Umbilical cord (tissue), 2 donors: ENCODE measurements around the gene MVD. TPM values are rescaled to one million over a fixed set of nuclear protein-coding genes. Genes with fewer than 3 reads are reported as not detected.

Source experiments
- DNase-seq: peaks from one replicate; pipeline ENCODE4 v3.0.0-alpha.2; 2015; ENCODE audit warnings: low spot score
- total RNA-seq: library from RNA; depleted of rRNA; stranded (reverse); fragments of >200 nt; gene quantifications from one replicate; pipeline ENCODE4 v1.2.3, GENCODE V29; 2014; ENCODE audit warnings: low replicate concordance; ENCODE audit not compliant: insufficient read depth

Gene MVD
- total RNA-seq, 1 donor from 2014 or later: 21.4 TPM

DNA sequence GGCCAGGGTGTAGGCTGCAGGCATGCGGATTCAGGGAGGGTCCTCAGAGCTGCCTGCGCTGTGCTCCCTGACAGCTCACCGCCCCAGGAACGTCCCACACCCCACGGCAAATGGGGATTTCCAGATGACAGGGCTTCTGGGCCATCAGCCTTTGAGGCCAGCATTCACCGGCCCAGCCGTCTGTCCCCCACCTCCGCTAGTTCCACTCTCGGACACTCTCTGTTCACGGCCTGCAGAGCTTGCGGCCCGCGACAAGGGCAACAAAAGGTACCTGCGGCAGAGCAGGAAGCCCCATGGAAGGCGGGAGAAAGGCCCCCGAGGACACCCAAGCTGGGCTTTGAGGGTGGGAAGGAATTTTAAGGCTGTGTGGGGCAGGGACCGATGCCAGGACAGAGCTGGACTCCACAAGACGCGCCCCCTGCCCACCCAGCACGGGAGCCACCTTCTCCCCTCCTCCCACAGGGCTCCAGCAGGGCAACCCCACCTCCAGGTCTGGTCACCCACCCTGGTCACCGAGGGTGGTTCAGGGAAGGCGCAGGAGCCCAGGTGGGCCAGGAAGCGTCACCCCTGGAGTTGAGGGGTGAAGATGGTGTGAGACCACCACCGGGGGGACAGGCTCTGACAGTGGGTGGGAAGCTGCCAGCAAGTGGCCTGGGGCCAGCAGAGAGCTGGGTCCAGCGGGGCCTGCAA, 6.5 kb downstream of the MVD start:
- no peak for DNase-seq

DNA sequence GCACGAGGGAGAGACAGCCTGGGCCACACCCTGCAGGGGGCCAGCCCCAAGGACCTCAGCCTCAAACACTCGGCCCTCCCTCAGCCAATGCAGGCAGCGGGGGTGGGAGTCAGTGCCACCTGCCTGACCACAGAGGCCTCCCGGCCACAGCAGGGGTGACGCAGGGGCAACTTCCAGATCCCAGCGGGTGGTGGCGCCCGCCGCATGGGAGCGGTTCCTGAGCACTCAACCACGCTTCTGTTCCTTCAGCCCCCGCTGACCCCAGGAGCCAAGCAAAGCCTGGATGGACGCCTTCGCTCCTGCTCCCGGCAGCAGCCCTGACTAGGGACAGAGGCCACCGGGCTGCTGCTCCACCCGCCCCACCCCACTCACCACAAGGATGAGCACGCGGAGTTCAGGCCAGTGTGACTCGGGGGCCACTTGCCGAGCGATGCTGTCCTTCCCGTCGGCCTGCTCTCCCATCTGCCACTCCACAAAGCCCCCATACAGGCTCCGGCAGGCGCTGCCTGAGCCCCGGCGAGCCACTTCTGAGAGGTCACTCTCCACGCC, 7.1 kb downstream of the MVD start:
- DNase-seq: no peak

DNA sequence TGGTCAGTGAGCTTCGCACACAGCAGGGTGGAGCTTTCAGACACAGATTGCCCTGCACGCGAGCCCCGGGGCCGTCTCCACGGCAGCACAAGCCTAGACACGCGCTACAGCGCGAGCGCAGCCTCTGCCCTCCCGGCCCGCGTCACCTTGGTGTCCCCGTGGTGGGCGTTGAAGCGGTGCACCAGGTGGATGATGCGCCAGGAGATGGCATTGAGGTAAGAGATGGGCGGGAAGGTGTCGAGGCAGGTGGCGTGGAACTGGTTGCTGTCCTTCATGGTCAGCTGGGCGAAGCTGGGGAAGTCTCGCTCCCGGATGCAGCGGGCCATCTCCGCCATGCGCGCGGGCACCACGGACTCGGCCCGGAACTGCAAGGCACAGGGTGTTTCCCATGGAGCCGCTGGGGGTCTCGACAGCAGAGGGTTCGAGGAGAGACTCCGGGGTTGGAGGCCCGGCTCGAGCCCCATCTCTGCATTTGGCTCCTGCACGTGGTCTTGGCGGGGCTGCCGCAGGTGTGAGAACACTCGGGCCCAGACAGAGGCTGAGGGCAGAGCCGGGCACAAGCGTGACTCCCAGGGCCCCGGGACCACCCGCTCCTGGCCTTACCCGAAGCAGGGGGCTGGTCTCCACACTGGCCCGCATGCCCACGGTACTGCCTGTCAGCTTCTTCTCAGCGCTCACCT, 7.7 kb downstream of the MVD start:
- no peak for DNase-seq

DNA sequence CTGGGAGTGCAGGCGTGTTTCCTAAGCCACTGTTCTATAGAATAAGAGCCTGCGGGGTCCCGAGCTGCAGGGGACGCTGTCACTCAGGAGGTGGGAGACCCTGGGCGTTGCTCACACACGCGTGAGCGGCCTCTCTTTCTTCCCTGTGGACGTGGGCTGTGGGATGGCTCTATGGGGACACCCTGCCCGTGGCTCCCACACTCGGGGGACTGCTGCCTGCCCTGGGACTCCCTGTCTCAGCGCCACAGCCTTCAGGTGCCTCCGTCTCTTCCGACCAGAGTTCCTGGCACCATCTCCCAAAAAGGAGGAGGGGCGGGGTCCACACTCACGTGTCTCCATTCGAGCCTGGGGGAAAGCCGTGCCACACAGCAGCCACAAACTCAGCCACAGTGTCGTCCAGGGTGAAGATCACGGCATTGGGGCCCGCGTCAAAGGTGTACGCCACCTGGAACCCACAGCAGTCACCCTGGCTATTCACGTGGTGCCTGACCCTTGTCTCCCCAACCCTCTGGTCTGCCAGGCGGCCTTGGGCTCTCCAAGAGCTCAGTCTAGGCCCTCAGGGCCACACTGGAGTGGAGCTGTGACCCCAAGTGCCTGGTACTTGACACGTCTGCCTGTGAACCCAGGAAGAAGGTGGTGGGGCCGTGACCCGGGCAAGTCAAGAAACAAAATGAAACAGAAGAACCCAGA, 8.4 kb downstream of the MVD start:
- DNase-seq: no peak

DNA sequence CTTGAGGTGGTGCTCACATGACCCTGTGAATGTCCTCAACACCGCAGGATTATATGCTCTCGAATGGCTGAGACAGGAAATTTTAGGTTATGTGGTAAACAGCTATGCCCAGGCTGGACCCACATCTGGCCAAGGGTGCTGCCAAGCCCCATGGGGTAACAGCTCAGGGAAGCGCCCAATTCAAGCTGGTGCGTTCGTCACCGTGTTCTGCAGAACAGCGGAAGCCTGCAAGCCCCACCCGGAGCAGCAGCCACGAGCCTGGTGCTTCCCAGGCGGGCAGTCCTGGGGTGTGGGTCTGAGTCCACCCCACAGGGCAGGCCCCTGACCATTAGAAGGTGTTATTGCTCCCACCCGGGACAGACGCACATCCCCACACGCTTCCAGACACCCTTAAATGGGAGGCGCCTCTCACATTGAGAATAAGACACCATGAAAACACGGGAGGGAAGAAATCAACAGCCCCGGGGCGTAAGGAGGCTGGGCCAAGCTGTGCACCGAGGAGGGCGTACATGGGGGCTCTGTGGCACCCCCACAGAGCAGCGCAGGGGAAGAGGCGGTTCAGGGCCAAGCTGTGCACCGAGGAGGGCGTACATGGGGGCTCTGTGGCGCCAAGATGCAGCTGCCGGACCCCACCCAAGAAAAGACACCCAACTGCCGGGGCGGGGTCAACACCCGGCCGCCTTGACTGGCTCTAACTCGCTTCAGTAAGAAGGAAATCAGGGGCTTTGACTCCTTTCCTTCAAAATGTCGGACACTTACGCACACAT, 9.1 kb downstream of the MVD start:
- DNase-seq: no peak

DNA sequence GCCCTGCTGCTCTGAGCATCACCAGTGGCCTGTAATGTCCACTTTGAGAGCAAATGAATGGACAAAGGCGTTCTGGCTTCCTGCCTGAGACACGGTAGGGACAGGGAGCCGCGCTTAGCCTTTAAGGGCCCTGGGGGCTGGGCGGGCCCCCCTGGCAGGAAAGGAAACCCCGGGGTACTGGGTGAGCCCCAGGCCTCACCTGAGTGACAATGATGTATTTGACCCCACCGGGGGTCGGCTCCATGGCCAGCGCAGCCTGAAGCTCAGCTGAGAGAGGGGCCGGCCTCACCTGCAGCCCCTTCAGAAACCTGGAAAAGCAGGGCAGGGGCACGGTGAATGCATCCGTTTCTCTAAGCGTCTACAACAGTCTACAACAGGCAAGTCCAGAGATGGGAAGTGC, 9.8 kb downstream of the MVD start:
- DNase-seq: no peak

DNA sequence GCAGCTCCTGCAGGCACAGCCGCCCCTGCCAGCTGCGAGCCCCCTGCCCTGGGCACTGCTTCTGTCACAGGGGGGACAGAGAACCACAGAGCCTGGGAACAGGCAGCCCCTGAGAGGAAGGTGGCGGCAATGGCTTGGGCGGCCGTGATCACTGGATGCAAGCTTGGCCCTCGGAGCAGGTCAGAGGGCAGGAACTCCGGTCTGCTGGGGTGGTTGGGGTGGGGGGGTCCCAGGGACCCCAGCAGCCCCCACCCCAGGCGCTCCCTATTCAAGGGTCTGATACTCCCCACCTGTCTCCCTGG, 10.2 kb downstream of the MVD start:
- DNase-seq: no peak

DNA sequence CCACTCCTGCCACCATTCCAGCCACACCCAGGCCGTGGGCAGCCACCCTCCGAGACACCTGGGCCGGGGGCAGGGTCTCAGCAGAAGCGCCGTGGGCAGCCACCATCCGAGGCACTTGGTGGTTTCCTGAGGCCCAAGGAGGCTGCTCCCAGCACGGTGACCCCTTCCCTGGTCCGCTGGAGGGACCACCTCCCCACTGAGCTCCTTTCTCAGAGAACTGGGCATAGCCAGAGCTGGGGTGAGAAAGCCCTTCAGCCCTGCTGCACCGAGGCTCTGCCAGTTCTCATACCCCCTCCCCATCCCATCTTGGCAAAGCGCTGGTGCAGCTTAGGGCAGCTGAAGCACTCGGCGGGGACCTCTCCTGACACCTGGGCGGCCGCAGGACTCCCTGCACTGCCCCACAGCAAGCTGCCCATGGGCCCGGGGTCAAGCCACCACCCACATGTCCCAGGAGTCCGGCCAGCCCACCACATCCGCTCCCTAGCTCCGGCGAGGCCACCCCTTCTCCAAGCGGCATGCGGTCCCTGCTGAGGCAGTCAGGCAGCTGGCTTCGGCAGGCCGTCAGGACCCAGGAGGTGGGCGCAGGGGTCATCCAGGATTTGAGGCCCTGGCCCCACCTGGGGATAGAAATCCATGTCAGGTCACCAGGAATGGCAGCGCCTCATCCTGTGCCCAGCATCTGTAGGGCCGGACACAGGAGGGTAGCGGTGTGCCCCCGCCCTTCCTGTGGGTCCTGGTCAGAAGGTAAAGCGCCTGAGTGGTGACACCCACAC, 10.7 kb downstream of the MVD start:
- no peak for DNase-seq

DNA sequence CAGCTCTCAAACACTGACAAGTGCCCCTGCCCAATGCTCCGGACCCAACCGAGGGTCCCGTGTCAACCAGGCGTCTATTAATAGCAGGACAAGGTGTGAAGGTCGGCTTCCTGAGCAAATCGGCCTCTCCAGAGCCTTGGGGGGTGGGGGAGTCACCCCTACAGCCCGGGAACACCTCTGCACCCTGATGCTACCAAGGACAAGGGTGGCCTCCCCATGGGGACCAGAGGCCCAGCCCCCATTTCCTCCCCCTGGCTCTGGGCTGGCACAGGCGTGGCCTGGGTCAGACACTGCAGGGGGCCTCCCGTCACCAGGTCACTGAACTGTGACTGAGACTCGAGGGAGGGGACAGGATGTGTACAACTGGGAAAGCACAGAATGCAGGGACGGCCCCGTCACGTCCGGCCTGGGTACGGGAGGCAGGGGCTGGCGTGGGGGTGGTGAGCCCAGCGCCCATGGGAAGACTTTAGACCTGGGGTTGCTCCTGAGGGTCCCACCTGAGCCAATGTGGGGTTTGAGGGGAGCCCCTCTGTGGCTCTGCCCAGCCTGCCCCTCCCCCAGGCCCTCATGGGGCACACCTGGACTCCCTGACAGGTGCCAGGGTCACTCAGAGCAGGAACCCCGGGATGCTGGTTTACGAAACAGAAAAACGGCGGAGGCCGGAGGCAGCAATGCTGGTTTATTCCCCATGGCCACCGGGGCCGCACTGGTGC, 11.5 kb downstream of the MVD start:
- no peak for DNase-seq

DNA sequence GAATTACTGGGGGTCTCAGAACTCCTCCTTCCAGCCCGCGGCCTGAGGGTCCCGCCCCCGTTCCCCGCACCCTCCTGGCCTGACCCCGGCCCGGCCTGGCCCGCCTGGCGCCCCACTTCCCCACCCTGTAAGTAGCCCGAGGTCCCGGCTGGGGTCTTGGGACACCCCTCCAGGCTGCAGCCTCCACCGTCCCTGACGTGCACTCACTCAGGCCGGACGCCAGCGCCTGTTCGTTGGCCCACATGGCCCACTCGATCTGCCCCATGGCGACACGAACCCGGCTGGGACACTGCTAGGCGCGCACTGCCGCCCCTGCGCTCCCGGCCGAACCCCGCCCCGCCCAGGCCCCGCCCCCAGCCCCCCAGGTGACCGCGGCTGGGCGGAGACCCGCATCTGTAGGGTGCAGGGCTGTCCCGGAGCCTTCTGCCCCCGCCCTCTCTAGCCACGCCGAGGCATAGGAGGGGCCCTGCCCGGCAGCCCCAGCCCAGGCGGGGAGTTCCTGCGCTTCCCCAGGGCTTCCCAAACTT, 12.1 kb downstream of the MVD start, which contains the start of gene CYBA:
CYBA (minus strand) TSS at position 305 of the 527 bp plus-strand sequence; CDS start at position 265, 40 bp downstream.
- peak; percentile 59 for DNase-seq

DNA sequence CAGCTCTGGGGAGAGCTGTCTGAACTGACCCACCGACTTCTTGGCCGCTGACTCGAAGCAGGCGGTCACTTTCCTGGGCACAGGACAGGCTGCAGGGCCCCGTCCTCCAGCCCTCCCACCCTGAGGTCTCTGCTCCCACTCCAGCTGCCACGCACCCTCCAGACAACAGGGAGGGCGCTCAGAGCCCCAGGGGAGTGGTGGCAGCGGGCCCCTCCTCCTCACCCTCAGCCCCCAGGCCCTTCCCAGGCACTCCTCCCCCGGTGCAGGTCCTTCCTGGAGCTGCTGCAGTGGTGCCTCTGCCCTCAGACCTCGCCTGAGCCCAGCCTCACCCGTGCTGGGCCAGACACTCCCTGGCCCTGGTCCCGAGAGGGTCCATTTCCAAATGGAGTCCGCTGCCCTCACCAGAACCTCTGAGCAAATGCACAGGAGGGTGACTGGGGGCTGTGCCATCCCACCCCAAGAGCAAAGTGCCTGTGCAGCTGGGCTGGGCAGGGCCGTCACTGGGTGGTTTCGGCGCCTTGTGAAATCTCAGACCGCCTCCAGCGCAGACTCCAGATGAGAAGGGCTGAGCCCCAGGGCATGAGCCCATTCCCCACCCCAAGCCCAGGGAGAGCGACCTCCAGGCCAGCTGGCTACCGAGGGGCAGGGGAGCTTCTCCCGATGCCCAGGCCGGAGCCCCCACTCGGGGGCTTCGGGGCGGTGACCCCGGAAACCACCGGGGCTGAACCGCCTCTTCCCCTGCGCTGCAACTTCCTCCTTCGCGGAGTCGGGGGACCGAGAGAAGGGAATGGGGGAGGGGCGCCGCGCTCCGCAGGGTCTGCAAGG, 12.8 kb downstream of the MVD start:
- peak; percentile 42 for DNase-seq

DNA sequence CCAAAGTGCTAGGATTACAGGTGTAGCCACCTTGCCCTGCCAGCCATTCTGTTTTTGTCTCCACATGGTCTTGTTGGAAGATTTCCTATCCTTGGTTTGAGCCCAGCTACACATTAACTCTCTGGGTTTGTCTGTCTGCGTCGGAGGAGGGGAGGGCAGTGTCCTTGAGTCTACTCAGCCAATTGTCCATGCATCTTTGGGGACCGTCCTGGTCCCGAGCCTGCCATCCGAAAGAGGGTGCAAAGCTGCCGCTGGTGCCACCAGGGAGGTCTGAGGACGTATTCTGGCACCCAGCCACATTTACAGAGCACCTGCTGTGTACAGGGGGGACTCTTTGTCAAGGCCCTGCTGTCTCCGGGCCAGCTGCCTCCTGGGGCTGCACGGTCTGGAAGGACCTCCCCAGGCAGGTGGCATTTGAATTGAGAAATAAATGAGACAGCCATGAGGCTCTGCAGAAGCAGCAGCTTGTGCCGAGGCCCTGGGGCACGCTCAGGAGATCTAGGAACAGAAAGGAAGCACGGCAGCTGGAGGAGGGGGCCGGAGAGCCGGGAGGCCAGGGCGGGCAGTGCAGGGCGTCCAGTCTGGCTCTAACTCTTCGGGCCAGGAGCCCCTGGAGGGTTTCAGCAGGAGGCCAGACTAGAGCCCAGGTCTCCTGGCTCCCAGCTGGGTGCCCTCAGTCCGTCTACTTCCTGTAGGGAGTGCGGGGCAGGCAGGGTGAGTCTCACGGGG, 13.5 kb downstream of the MVD start:
- no peak for DNase-seq

DNA sequence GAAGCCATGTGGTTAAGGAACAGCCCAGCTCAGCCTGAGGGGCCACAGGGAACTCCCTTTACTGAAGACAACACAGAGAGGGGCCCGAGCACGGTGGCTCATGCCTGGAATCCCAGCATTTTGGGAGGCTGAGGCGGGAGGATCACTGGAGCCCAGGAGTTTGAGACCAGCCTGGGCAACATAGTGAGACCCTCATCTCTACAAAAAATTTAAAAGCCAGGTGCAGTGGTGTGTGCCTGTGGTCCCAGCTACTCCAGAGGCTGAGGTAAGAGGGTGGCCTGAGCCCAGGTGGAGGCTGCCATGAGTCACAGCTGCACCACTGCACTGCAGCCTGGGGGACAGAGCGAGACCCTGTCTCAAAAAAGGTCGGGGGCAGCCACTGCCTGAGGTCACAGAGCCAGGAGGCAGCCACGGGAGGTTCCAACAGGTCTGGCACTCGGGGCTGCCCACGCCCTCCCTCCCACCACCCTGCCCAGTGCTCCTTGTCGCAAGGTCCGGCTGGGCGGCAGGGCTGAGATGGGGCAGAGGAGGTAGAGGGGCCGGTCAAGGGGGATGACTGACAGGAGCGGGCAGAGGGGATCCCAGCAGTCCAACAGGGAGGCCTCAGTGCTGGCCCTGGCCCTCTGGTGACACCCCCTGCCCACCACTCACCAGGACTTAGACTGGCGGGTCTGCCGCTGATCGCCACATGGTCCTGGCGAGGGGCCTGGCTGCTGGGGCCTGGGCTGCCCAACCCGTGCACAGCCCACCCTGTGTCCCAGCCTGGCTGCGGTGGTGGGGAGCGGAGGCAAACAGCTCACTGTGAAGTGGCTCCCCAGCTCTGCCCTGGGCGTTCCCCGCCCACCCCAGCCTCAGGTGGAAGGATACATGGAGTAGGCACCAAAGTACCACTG, 15.5 kb downstream of the MVD start:
- no peak for DNase-seq

DNA sequence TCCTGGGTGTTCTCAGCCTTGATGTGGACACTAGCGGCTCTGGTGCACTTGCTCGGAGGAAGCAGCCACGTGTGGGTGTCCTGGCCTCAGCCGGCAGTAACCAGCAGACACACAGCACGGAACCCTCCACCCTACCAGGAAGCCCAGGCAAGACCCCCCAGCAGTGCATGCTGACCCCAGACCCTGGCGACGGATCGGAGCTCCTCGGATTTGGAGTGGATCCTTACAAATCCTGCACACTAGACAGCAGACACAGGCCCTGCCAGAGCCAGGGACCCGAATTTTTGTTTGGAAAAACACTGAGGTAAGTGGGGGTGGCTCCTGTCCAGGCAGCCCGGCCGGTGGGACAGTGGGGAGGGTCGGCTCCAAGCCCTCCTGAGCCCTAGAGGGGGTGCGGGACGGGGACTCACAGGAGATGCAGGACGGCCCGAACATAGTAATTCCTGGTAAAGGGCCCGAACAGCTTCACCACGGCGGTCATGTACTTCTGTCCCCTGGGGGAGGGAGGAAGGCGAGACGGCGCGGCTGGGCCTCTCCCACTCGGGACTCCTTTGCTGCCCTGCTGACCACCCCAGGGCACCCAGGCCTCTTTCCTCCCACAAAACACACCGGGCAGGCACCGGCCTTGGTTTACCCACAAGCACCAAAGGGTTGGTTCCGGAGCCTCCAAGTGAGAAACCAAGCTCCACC, 16.4 kb downstream of the MVD start:
- DNase-seq: no peak

DNA sequence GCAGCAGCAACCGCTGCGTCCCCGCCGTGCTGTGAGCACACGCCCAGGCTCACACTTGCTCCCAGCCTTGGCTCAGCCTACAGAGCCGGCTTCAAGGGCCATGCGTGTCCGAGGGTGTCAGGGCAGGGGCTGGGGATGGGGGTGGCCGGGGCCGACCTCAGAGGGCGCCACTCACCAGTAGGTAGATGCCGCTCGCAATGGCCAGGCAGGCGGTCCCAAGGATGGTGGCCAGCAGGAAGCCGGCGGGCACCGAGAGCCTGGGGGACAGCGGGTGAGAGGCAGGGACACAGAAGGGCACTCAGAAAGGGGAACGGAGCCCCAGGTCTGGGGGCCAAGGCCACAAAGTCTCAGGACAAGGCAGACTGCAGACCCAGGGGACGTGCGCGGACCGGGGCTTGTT, 16.9 kb downstream of the MVD start:
- DNase-seq: no peak

DNA sequence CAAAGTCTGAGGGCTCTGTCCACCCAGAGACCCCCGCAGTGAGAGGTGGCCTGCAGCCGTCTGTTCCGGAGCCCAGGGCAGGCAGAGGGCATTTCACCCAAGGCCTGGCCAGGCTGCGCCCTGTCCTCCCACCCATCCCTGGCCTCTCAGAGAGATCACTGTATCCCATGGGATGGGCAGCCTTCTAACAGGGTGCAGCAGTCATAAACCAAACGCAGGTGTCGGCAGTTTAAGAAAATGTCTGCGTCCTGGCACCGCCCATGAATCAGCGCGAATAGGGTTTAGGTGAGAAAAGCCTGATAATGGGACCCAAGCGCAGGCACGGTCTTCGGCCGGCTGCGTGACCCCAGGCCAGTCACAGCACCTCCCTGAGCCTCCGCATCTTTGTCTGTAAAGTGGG, 17.4 kb downstream of the MVD start:
- DNase-seq: no peak

DNA sequence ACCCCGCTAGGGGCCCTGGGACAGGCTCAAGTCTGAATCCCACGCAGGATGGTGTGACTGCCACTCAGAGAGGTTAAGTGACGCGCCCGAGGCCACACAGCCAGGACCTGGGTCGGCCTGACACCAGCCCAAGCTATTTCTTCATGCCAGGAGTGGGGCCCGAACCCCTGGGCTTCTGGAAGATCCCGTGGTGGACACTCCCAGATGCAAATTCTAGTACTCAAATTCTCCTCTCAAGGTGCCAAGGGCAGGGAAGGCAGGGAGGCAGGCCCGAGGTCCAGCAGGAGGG, 19.3 kb downstream of the MVD start:
- DNase-seq: no peak
